PC-3 (cell line): ENCODE data around the gene RPLP2. TPM values are rescaled to one million over a fixed set of nuclear protein-coding genes. Genes with fewer than 3 reads are reported as not detected.

Experiments used
- ATAC-seq: fragments of 200-7000 bp; cut with Tn5 transposase; 2 replicates; pipeline ENCODE4 v1.9.1; 2020; ENCODE audit warnings: mild to moderate bottlenecking, moderate library complexity
- BruUV-seq: library from RNA; stranded (reverse); fragments of 400-500 nt; replicated peaks from 2 replicates; lab custom pipeline; 2021; lab: Mats Ljungman, UMichigan
- CTCF ChIA-PET: fragments of 300-600 bp; sonication (Branson Sonifier 250); formaldehyde crosslinking; loops from one replicate; lab custom pipeline; 2022; ENCODE audit warnings: antibody characterized with exemption; lab: Charles Lee
- POLR2A ChIA-PET: fragments of 300-600 bp; sonication (Branson Sonifier 250); formaldehyde crosslinking; loops from one replicate; lab custom pipeline; 2022; ENCODE audit warnings: antibody characterized with exemption; ENCODE audit not compliant: unreplicated experiment; lab: Charles Lee
- DNase-seq: peaks from one replicate; pipeline ENCODE4 v3.0.0-alpha.2; 2015
- H2AFZ ChIP-seq: fragments of 300-600 bp; sonication (generic); 2 replicates; pipeline ENCODE4 v1.6.0; 2016; ENCODE audit warnings: antibody characterized with exemption, low read length
- H3F3A ChIP-seq: fragments of 300-600 bp; sonication (generic); one replicate; pipeline ENCODE4 v1.6.0; 2017; ENCODE audit warnings: antibody characterized with exemption, low read length, control low read depth, mild to moderate bottlenecking; ENCODE audit not compliant: unreplicated experiment
- H3K27ac ChIP-seq: fragments of 300-600 bp; sonication (generic); 2 replicates; pipeline ENCODE4 v1.5.1; 2016; ENCODE audit warnings: mild to moderate bottlenecking, low read length
- H3K27me3 ChIP-seq: fragments of 300-600 bp; sonication (generic); 2 replicates; pipeline ENCODE4 v1.6.1; 2016; ENCODE audit warnings: low read length, mixed read lengths
- H3K36me3 ChIP-seq: fragments of 300-600 bp; sonication (generic); 2 replicates; pipeline ENCODE4 v1.6.1; 2016; ENCODE audit warnings: low read depth, mixed run types, low read length, mixed read lengths
- H3K4me1 ChIP-seq: fragments of 300-600 bp; sonication (generic); 2 replicates; pipeline ENCODE4 v1.5.1; 2016; ENCODE audit warnings: low read length; ENCODE audit not compliant: insufficient read depth
- H3K4me2 ChIP-seq: fragments of 300-600 bp; sonication (generic); 2 replicates; pipeline ENCODE4 v1.6.0; 2016; ENCODE audit warnings: low read length
- H3K4me3 ChIP-seq: fragments of 300-600 bp; sonication (generic); 2 replicates; pipeline ENCODE4 v1.5.1; 2016; ENCODE audit warnings: mild to moderate bottlenecking, low read length, mixed read lengths
- H3K79me2 ChIP-seq: fragments of 300-600 bp; sonication (generic); 2 replicates; pipeline ENCODE4 v1.6.1; 2017; ENCODE audit warnings: low read length, mixed read lengths
- H3K9ac ChIP-seq: fragments of 300-600 bp; sonication (generic); 2 replicates; pipeline ENCODE4 v1.6.0; 2016; ENCODE audit warnings: mild to moderate bottlenecking, low read length
- H3K9me2 ChIP-seq: fragments of 300-600 bp; sonication (generic); replicated peaks from 2 replicates; pipeline ENCODE4 v1.6.1; 2016; ENCODE audit warnings: mixed run types, low read length, mixed read lengths
- H3K9me3 ChIP-seq: fragments of 300-600 bp; sonication (generic); 2 replicates; pipeline ENCODE4 v1.6.1; 2016; ENCODE audit warnings: low read length, mixed read lengths
- H4K20me1 ChIP-seq: fragments of 300-600 bp; sonication (generic); 2 replicates; pipeline ENCODE4 v1.6.1; 2016; ENCODE audit warnings: low read length, mixed read lengths
- CTCF ChIP-seq: fragments of 300-600 bp; sonication (generic); conservative IDR thresholded peaks from 2 replicates; pipeline ENCODE4 v1.5.1; 2017; ENCODE audit warnings: antibody characterized with exemption, low read depth, mild to moderate bottlenecking, low read length
- EZH2 ChIP-seq: fragments of 300-600 bp; sonication (generic); IDR thresholded peaks from one replicate; pipeline ENCODE4 v1.6.1; 2017; ENCODE audit warnings: antibody characterized with exemption, mild to moderate bottlenecking, low read length; ENCODE audit not compliant: unreplicated experiment
- EZH2phosphoT487 ChIP-seq: fragments of 300-600 bp; sonication (generic); IDR thresholded peaks from 2 replicates; pipeline ENCODE4 v1.6.1; 2018; ENCODE audit warnings: mild to moderate bottlenecking, antibody characterized with exemption, low read length, borderline replicate concordance
- intact Hi-C: fragments of 100-400 bp; cut with micrococcal nuclease; formaldehyde crosslinking; loops from 2 replicates; pipeline ENCODE4 v1.9.0; 2023
- total RNA-seq: library from RNA; depleted of rRNA; stranded (reverse); fragments of >200 nt; gene quantifications from 2 replicates; pipeline ENCODE4 v1.2.3, GENCODE V29; 2014

RPLP2 gene
- total RNA-seq, 1 experiment from 2014 or later, result 897 TPM

DNA sequence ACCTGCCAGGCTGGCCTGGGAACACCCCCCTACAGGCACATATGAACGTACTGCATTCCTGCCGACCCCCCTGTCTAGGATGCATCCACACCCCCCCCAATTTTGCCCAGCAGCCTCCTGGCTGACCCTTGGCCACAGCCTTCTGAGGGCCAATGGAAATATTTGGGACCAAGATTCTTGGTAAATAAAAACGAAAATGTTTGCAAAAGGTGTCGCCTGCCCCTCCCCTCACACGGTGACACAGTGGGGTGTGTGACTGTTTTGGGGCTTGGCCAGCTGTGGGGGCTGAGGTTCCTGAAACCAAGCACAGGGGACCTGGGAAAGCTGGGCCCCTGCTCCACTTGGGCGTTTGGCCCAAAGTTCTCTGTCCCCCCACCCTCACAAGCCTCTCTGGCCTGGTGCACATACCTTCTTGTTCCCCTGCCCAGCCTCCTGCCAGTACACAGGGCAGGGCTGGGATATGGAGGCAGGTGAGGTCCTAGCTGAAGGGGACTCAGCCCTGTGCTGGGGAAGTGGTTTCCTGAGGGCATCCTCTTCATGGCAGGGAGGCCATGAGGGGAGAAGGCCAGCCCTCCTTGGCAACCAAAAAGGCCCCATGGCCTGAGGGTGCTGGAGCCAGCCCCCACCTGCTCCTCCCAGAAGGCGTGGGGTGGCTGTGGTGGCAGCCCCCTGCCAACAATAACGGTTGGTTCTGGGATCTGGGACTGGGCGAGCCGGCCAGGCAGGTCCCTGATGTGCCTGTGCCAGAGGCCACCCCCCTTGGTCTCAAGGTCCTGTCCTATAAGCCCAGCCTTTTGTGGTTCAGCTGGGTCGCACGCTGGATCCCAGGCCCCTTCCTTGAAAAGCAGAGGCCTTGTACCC, 15.8 kb downstream of the RPLP2 start:
- H3K4me1 ChIP-seq, result peaks cover 46% of the 10 kb centered on the region
- ATAC-seq (peak; percentile 19), DNase-seq (peak; percentile 53)
- H3K79me2 ChIP-seq, result peaks cover 18% of the 10 kb centered on the region
- TF ChIP-seq EZH2 (no peak), CTCF (no peak), EZH2phosphoT487 (no peak)
- H3K9me2 ChIP-seq, result no peaks in the 10 kb centered on the region
- no peak overlapping the region for H3K4me3 ChIP-seq
- ChIA-PET POLR2A (no interaction called here), CTCF (interaction anchor here (0.6 kb wide), 1 partner anchor 29 kb away, joined by 7 read pairs; no protein-coding TSS in a partner anchor)
- no TSS peak for BruUV-seq
- H3F3A ChIP-seq, result no peaks in the 10 kb centered on the region
- H3K27ac ChIP-seq, result peak overlapping the region; percentile 74
- peaks cover 8% of the 10 kb centered on the region; the same call in 1 of the 2 replicates for H4K20me1 ChIP-seq
- no peaks in the 10 kb centered on the region for H3K27me3 ChIP-seq
- peak overlapping the region; percentile 69; the same call in 1 of the 2 replicates for H3K9ac ChIP-seq
- peak overlapping the region; percentile 96 for H3K4me2 ChIP-seq
- intact Hi-C loops, result no loop called here
- no peaks in the 10 kb centered on the region for H3K36me3 ChIP-seq
- H3K9me3 ChIP-seq, result no peaks in the 10 kb centered on the region
- no peak overlapping the region for H2AFZ ChIP-seq

GRCh38 chr11:826227-826621, 16.5 kb downstream of the RPLP2 start:
- Histone ChIP-seq H3K36me3 (no peaks in the 10 kb centered on the region), H3K4me1 (peaks cover 40% of the 10 kb centered on the region), H3K4me3 (no peak overlapping the region), H3K27me3 (no peaks in the 10 kb centered on the region), H3K79me2 (peaks cover 13% of the 10 kb centered on the region), H2AFZ (no peak overlapping the region), H3K9me2 (no peaks in the 10 kb centered on the region), H4K20me1 (0 out of 2 replicates have a peak, but pooled peaks cover 4% of the 10 kb centered on the region), H3K27ac (peak overlapping the region; percentile 74), H3K9ac (peak overlapping the region; percentile 69; the same call in 1 of the 2 replicates), H3F3A (no peaks in the 10 kb centered on the region), H3K9me3 (no peaks in the 10 kb centered on the region), H3K4me2 (peak overlapping the region; percentile 96)
- no peak for ATAC-seq
- POLR2A ChIA-PET, result no interaction called here
- TSS peak; percentile 78 for BruUV-seq
- DNase-seq, result no peak
- intact Hi-C loops, result no loop called here
- CTCF ChIA-PET, result no interaction called here
- TF ChIP-seq EZH2phosphoT487, result no peak
- no peak for TF ChIP-seq EZH2
- TF ChIP-seq CTCF, result no peak

GRCh38 chr11:826836-827145, 17.0 kb downstream of the RPLP2 start:
- no peak; the same call in 1 of the 2 replicates for ATAC-seq
- Histone ChIP-seq H2AFZ (peak overlapping the region; percentile 78), H3F3A (no peaks in the 10 kb centered on the region), H3K36me3 (no peaks in the 10 kb centered on the region), H3K27me3 (no peaks in the 10 kb centered on the region), H3K9me3 (no peaks in the 10 kb centered on the region), H3K79me2 (peaks cover 11% of the 10 kb centered on the region), H3K27ac (peak overlapping the region; percentile 52; the same call in 1 of the 2 replicates), H3K9ac (peak overlapping the region; percentile 69), H4K20me1 (no peaks in the 10 kb centered on the region), H3K4me1 (peaks cover 40% of the 10 kb centered on the region), H3K9me2 (no peaks in the 10 kb centered on the region), H3K4me3 (peak overlapping the region; percentile 76), H3K4me2 (peak overlapping the region; percentile 96)
- DNase-seq, result no peak
- ChIA-PET CTCF (no interaction called here), POLR2A (no interaction called here)
- no peak for TF ChIP-seq EZH2phosphoT487
- no peak for TF ChIP-seq CTCF
- no peak for TF ChIP-seq EZH2
- intact Hi-C loops, result no loop called here
- no TSS peak for BruUV-seq
